Measurements from ENCODE around the gene ERBB4. TPM values are rescaled to one million over a fixed set of nuclear protein-coding genes. Genes with fewer than 3 reads are reported as not detected.

Gene ERBB4
- total RNA-seq, 1 donor from 2014 or later, result 9.9 TPM

DNA sequence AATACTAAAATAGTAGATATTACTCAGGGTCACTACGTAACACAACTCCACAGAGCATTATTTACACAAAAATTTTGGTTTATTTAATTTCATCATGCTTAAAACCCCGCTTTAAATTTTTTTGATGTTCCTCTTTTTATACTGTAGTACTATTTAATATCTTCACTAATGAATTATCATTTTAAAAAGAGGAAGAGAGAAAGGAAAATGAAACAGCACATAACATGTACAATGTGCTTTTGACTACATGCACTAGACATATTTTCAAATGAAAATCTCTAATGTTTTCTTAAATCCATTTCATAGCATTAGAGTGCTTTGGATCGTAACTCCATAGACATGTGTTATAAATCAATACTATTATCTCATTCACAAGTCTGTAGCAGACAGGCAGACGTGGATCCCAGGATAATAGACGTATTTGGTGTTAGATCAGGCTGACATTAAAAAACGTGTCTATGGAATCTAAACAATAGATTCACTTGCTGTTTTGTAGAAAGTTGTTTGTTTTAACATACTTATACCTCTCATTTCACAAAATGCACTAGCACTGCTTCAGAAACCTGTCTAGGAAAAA, 1085.2 kb downstream of the ERBB4 start:
- Histone ChIP-seq H3K27me3 (ENCODE audit: control insufficient read depth in 3 of 3, insufficient read depth in 3 of 3, low read length in 3 of 3) (no peaks in the 10 kb centered on the region), H3K4me3 (ENCODE audit: low read length in 3 of 3) (no peak overlapping the region)

DNA sequence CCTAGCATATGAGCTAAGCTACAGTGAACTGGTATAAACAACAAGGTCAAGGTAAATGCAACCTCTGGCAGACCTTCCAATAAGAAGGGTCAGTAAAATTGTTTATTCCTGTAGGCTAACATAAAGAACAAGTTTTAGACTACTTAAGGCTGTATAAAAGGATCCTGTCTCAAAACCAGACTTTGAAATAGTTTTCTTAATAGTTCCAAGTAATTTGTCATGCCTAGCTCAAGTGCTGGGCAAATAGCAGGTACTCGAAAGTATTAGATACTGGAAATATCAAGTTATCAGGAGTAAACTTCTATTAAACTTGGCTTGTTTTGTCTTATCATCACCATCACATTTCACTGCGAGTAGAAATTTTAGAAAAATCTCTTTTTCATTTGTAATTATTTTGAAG, 1087.0 kb downstream of the ERBB4 start:
- Histone ChIP-seq H3K9ac (ENCODE audit: low read depth in 1 of 3, low read length in 3 of 3) (no peak overlapping the region), H3K36me3 (ENCODE audit: control insufficient read depth in 3 of 3, insufficient read depth in 3 of 3, low read length in 3 of 3) (no peaks in the 10 kb centered on the region), H3K27me3 (ENCODE audit: control insufficient read depth in 3 of 3, insufficient read depth in 3 of 3, low read length in 3 of 3) (no peaks in the 10 kb centered on the region), H3K4me1 (ENCODE audit: control insufficient read depth in 3 of 3, insufficient read depth in 3 of 3, low read length in 3 of 3) (no peaks in the 10 kb centered on the region), H3K27ac (ENCODE audit: low read depth, low read length) (no peak overlapping the region), H3K9me3 (ENCODE audit: control insufficient read depth in 3 of 3, low read length in 3 of 3) (no peaks in the 10 kb centered on the region), H3K4me3 (ENCODE audit: low read length in 3 of 3) (no peak overlapping the region)

More for the DNA sequence above, 1085.2 kb downstream of the ERBB4 start:
- Histone ChIP-seq H3K27ac (ENCODE audit: low read depth, low read length) (no peak overlapping the region), H3K4me1 (ENCODE audit: control insufficient read depth in 3 of 3, insufficient read depth in 3 of 3, low read length in 3 of 3) (no peaks in the 10 kb centered on the region), H3K9ac (ENCODE audit: low read depth in 1 of 3, low read length in 3 of 3) (no peak overlapping the region), H3K36me3 (ENCODE audit: control insufficient read depth in 3 of 3, insufficient read depth in 3 of 3, low read length in 3 of 3) (no peaks in the 10 kb centered on the region), H3K9me3 (ENCODE audit: control insufficient read depth in 3 of 3, low read length in 3 of 3) (no peaks in the 10 kb centered on the region)

DNA sequence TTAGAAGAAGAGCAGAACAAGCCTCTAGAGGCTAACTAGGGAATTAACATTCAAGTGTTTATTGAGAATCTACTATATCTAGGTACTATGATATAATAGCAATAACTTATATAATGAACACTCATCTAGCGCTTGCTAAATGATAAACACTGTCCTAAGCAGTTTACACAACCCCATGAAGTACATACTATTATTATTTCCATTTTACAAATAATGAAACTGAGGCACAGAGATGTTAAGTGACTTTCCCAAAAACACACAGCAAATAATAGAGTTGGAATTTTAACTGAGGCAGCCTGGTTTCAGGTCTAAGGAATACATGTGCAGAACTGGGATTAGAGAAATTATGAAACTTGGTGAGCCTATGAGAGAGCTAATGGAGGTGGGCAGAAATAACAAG, 1088.8 kb downstream of the ERBB4 start:
- H3K4me3 ChIP-seq (ENCODE audit: low read length in 3 of 3), result no peak overlapping the region
- H3K9ac ChIP-seq (ENCODE audit: low read depth in 1 of 3, low read length in 3 of 3), result no peak overlapping the region
- H3K9me3 ChIP-seq (ENCODE audit: control insufficient read depth in 3 of 3, low read length in 3 of 3), result no peaks in the 10 kb centered on the region
- H3K36me3 ChIP-seq (ENCODE audit: control insufficient read depth in 3 of 3, insufficient read depth in 3 of 3, low read length in 3 of 3), result no peaks in the 10 kb centered on the region
- H3K27me3 ChIP-seq (ENCODE audit: control insufficient read depth in 3 of 3, insufficient read depth in 3 of 3, low read length in 3 of 3), result no peaks in the 10 kb centered on the region
- no peaks in the 10 kb centered on the region for H3K4me1 ChIP-seq (ENCODE audit: control insufficient read depth in 3 of 3, insufficient read depth in 3 of 3, low read length in 3 of 3)
- no peak overlapping the region for H3K27ac ChIP-seq (ENCODE audit: low read depth, low read length)

DNA sequence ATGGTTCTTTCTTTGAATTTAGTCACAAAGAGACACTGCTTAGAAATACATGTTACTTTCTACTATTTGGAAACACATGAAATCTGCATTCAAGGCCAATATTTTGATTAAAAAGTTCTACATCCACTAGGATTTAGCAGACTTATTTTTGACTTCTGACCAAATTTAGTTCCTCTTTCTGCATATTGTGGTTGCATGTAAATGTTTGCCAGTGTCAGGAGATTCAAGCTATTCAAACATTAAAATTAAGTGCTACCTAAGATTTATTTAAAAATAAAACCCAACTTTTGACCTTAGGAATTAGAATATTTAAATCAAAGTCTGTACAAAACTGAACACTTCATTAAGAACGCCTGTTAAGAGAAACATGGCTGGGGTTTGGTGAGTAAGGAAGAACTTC, 1091.1 kb downstream of the ERBB4 start:
- Histone ChIP-seq H3K27me3 (ENCODE audit: control insufficient read depth in 3 of 3, insufficient read depth in 3 of 3, low read length in 3 of 3) (no peaks in the 10 kb centered on the region), H3K9me3 (ENCODE audit: control insufficient read depth in 3 of 3, low read length in 3 of 3) (no peaks in the 10 kb centered on the region), H3K27ac (ENCODE audit: low read depth, low read length) (no peak overlapping the region), H3K36me3 (ENCODE audit: control insufficient read depth in 3 of 3, insufficient read depth in 3 of 3, low read length in 3 of 3) (no peaks in the 10 kb centered on the region), H3K9ac (ENCODE audit: low read depth in 1 of 3, low read length in 3 of 3) (no peak overlapping the region), H3K4me3 (ENCODE audit: low read length in 3 of 3) (no peak overlapping the region), H3K4me1 (ENCODE audit: control insufficient read depth in 3 of 3, insufficient read depth in 3 of 3, low read length in 3 of 3) (no peaks in the 10 kb centered on the region)

DNA sequence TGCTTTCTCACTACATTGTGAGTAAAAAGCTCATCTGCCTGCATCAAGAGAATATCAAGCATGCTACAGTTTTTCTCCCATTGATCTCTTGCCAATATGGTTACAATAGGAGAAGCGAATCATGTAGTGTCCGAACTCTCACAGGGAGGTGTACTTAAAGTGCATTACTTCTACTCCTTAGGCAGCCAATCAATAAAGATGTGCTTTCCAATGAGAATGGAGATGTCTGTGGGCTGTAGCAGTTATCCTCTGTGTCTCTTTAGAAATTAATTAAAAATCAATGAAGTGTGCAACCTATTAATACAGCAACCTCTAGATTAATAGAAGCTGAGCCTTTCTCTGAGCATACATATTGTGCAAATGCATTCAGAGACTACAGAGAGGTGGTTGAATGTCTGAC, 1098.5 kb downstream of the ERBB4 start:
- H3K9me3 ChIP-seq (ENCODE audit: control insufficient read depth in 3 of 3, low read length in 3 of 3), result no peaks in the 10 kb centered on the region
- no peak overlapping the region for H3K4me3 ChIP-seq (ENCODE audit: low read length in 3 of 3)
- H3K36me3 ChIP-seq (ENCODE audit: control insufficient read depth in 3 of 3, insufficient read depth in 3 of 3, low read length in 3 of 3), result no peaks in the 10 kb centered on the region
- H3K27me3 ChIP-seq (ENCODE audit: control insufficient read depth in 3 of 3, insufficient read depth in 3 of 3, low read length in 3 of 3), result no peaks in the 10 kb centered on the region
- no peak overlapping the region for H3K9ac ChIP-seq (ENCODE audit: low read depth in 1 of 3, low read length in 3 of 3)
- H3K27ac ChIP-seq (ENCODE audit: low read depth, low read length), result no peak overlapping the region
- H3K4me1 ChIP-seq (ENCODE audit: control insufficient read depth in 3 of 3, insufficient read depth in 3 of 3, low read length in 3 of 3), result no peaks in the 10 kb centered on the region

DNA sequence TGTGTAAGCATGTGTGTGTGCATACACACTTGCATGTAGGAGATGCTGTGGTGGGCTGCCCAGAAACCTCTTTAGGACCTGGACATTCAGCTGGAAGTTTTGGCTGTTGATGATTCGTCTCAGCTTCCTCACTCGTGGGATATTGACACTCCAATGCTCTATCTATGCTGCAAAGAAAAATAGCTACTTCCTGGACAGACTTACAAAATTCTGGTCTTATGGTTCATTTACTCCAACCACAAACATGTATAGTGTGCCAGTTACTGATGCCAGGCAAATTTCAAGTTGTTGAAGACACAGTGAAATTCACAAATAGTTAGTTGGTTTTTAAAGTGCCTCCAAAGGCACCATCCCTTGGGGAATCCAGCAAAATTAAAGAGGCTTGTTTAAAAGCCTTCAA, 1099.6 kb downstream of the ERBB4 start:
- H3K9me3 ChIP-seq (ENCODE audit: control insufficient read depth in 3 of 3, low read length in 3 of 3), result no peaks in the 10 kb centered on the region
- H3K27ac ChIP-seq (ENCODE audit: low read depth, low read length), result no peak overlapping the region
- no peak overlapping the region for H3K4me3 ChIP-seq (ENCODE audit: low read length in 3 of 3)
- H3K36me3 ChIP-seq (ENCODE audit: control insufficient read depth in 3 of 3, insufficient read depth in 3 of 3, low read length in 3 of 3), result no peaks in the 10 kb centered on the region
- H3K9ac ChIP-seq (ENCODE audit: low read depth in 1 of 3, low read length in 3 of 3), result no peak overlapping the region
- no peaks in the 10 kb centered on the region for H3K27me3 ChIP-seq (ENCODE audit: control insufficient read depth in 3 of 3, insufficient read depth in 3 of 3, low read length in 3 of 3)
- no peaks in the 10 kb centered on the region for H3K4me1 ChIP-seq (ENCODE audit: control insufficient read depth in 3 of 3, insufficient read depth in 3 of 3, low read length in 3 of 3)

DNA sequence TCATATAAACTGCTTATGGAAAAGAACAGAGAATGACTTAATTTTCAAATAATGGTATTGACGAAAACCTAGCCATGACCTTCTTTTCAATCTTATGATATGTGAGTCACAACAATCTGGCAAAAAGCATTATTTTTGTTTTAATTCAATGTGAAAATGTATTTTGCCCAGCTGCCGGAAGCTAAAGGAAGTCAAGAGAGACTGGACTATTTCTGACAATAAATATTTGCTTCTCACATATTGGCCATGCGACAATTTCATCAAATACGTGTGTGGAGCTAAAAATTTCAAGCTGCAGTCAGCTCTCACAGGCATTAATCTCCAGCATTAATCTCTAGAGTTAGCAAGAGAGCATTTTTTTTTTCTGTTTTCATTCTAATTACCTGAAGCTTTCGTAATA, 1101.2 kb downstream of the ERBB4 start:
- H3K27me3 ChIP-seq (ENCODE audit: control insufficient read depth in 3 of 3, insufficient read depth in 3 of 3, low read length in 3 of 3), result no peaks in the 10 kb centered on the region
- no peak overlapping the region for H3K27ac ChIP-seq (ENCODE audit: low read depth, low read length)
- H3K4me1 ChIP-seq (ENCODE audit: control insufficient read depth in 3 of 3, insufficient read depth in 3 of 3, low read length in 3 of 3), result no peaks in the 10 kb centered on the region

DNA sequence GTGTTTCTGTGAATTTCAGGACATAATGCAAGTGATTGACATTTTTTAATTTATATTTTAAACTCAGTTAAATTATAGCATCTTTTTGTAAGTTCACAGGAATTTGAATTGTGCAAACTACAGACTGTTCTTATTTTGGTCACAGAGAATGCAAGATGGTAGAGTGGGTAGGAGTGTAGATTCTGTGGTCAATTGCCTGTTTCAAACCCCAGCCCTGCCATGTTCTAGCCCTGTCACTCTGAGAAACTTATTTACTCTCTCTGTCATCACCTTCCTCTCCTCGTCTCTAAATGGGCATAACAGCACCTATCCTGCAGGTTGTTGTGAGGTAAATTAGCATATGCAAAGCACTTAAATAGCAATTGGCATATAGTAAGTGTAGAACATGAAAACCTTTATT, 1102.4 kb downstream of the ERBB4 start:
- Histone ChIP-seq H3K36me3 (ENCODE audit: control insufficient read depth in 3 of 3, insufficient read depth in 3 of 3, low read length in 3 of 3) (no peaks in the 10 kb centered on the region), H3K27me3 (ENCODE audit: control insufficient read depth in 3 of 3, insufficient read depth in 3 of 3, low read length in 3 of 3) (no peaks in the 10 kb centered on the region), H3K9me3 (ENCODE audit: control insufficient read depth in 3 of 3, low read length in 3 of 3) (no peaks in the 10 kb centered on the region), H3K9ac (ENCODE audit: low read depth in 1 of 3, low read length in 3 of 3) (no peak overlapping the region), H3K4me3 (ENCODE audit: low read length in 3 of 3) (no peak overlapping the region), H3K27ac (ENCODE audit: low read depth, low read length) (no peak overlapping the region), H3K4me1 (ENCODE audit: control insufficient read depth in 3 of 3, insufficient read depth in 3 of 3, low read length in 3 of 3) (no peaks in the 10 kb centered on the region)

More for the DNA sequence above, 1101.2 kb downstream of the ERBB4 start:
- Histone ChIP-seq H3K36me3 (ENCODE audit: control insufficient read depth in 3 of 3, insufficient read depth in 3 of 3, low read length in 3 of 3) (no peaks in the 10 kb centered on the region), H3K9ac (ENCODE audit: low read depth in 1 of 3, low read length in 3 of 3) (no peak overlapping the region), H3K4me3 (ENCODE audit: low read length in 3 of 3) (no peak overlapping the region), H3K9me3 (ENCODE audit: control insufficient read depth in 3 of 3, low read length in 3 of 3) (no peaks in the 10 kb centered on the region)

DNA sequence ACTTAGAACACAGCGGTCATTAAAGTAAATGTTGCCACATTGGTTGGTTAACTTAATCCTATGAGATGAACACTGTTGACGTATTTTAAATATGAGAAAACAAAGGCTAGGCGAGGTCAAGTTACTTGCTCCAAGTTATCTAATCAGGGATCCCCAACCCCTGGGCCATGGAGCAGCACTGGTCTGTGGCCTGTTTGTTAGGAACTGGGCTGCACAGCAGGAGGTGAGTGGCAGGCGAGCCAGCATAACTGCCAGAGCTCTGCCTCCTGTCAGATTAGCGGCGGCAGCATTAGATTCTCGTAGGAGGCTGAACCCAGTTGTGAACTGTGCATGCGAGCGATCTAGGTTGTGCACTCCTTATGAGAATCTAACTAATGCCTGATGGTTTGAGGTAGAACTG, 1103.3 kb downstream of the ERBB4 start:
- H3K27ac ChIP-seq (ENCODE audit: low read depth, low read length), result no peak overlapping the region
- H3K36me3 ChIP-seq (ENCODE audit: control insufficient read depth in 3 of 3, insufficient read depth in 3 of 3, low read length in 3 of 3), result no peaks in the 10 kb centered on the region
- no peak overlapping the region for H3K4me3 ChIP-seq (ENCODE audit: low read length in 3 of 3)
- no peaks in the 10 kb centered on the region for H3K4me1 ChIP-seq (ENCODE audit: control insufficient read depth in 3 of 3, insufficient read depth in 3 of 3, low read length in 3 of 3)
- H3K27me3 ChIP-seq (ENCODE audit: control insufficient read depth in 3 of 3, insufficient read depth in 3 of 3, low read length in 3 of 3), result no peaks in the 10 kb centered on the region
- H3K9ac ChIP-seq (ENCODE audit: low read depth in 1 of 3, low read length in 3 of 3), result no peak overlapping the region
- no peaks in the 10 kb centered on the region for H3K9me3 ChIP-seq (ENCODE audit: control insufficient read depth in 3 of 3, low read length in 3 of 3)

DNA sequence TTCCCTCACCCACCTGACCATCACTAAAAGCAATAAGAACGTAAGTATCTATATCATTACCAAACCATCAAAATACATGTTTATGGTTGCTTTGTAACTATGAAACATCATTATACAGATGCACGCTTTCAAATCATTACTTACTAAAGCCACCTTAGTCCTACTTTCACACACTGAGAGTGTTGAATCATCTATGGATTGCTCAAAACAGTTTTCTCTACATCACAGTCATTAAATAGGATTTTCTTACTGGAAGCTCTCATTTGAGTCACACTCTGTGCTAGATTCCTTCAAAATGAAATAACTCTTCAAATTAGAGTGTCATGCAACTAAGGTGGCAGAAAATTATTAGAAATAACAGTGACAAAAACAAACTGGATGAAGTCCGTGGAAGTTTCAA, 1103.8 kb downstream of the ERBB4 start:
- no peak overlapping the region for H3K27ac ChIP-seq (ENCODE audit: low read depth, low read length)
- no peaks in the 10 kb centered on the region for H3K4me1 ChIP-seq (ENCODE audit: control insufficient read depth in 3 of 3, insufficient read depth in 3 of 3, low read length in 3 of 3)
- H3K9ac ChIP-seq (ENCODE audit: low read depth in 1 of 3, low read length in 3 of 3), result no peak overlapping the region
- H3K36me3 ChIP-seq (ENCODE audit: control insufficient read depth in 3 of 3, insufficient read depth in 3 of 3, low read length in 3 of 3), result no peaks in the 10 kb centered on the region
- H3K4me3 ChIP-seq (ENCODE audit: low read length in 3 of 3), result no peak overlapping the region
- no peaks in the 10 kb centered on the region for H3K9me3 ChIP-seq (ENCODE audit: control insufficient read depth in 3 of 3, low read length in 3 of 3)
- H3K27me3 ChIP-seq (ENCODE audit: control insufficient read depth in 3 of 3, insufficient read depth in 3 of 3, low read length in 3 of 3), result no peaks in the 10 kb centered on the region

Data from skeletal muscle tissue (tissue), 4 donors.